Stimulated activated CD8-positive, alpha-beta memory T cell treated with anti-CD3 and anti-CD28 coated beads, Interleukin-2, amount 100 ng/mL, for 1 hour (primary cell): ENCODE measurements around the gene TCAF1.
"Not testable (repeated sequence)": the region's sequence is repeated elsewhere in the genome, so short reads cannot be mapped to it uniquely, and the experiment has no call there.

Experiments used
- DNase-seq, 2 donors: peaks; one replicate each; pipeline ENCODE4 v3.0.0-alpha.2; 2020; ENCODE audit warnings: low read depth in 2 of 2

The TCAF1 gene

GRCh38 chr7:143855443-143855842 is 46.5 kb downstream of the TCAF1 start:
- DNase-seq, result not testable (repeated sequence)

DNA sequence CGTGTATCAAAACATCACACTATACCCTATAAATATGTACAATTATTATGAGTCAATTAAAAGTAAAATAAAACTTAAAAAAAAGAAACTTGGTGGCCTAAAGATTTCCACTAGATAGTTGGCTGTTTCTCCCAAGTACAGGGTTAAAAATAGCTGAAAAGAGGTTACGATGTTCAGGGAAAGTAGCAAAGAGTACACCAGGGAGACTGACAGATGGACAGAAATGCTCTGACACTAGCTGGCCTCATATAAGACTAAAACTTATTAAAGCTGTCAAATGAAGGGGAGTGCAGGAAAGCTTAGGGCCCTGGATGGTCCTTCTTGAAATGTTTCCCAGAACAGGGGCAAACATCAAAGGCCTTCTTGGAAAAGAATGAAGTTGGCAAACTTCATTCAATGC is 51.3 kb downstream of the TCAF1 start:
- DNase-seq, result no peak

GRCh38 chr7:143849785-143850479 is 52.0 kb downstream of the TCAF1 start:
- DNase-seq, result no peak

GRCh38 chr7:143848192-143848591 is 53.8 kb downstream of the TCAF1 start:
- no peak for DNase-seq

DNA sequence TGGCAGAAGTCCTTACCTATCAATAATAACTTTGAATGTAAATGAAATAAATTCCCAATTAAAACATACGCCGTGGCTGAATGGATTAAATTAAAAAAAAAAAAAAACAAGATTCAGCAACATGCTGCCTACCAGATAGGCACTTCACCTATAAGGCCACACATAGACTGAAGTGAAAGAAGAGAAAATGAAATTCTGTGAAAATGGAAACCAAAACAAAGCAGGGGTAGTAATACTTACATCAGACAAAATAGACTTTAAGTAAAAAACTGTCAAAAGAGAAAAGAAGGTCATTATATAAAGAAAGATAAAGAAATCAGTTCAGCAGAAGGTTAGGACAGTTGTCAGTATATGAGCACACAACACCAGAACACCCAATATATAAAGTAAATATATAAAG is 55.3 kb downstream of the TCAF1 start:
- DNase-seq, result no peak

- not testable (repeated sequence) for DNase-seq
Measured at GRCh38 chr7:143841696-143842095, 60.3 kb downstream of the TCAF1 start.

DNA sequence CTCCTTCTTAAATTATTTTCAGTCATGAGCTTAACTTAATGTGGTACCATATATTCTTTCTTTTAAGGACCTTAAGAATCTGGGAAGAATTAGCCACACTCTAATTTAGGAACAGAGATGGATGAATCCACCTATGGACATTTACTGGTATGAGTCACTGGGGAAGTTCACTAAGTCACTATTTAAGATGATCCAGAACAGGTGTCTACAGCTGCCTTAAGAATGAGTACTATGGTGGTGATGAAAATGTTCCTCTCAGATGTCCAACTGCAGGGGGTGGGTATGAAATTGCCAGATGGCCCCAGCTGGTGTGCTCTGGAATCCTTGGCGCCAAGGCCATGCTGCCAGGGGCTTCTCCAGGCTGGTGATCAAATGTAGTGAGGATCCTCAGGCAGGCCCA is 61.9 kb downstream of the TCAF1 start:
- not testable (repeated sequence) for DNase-seq

GRCh38 chr7:143837223-143837622 is 64.8 kb downstream of the TCAF1 start:
- peak; percentile 90 to 98 for DNase-seq

DNA sequence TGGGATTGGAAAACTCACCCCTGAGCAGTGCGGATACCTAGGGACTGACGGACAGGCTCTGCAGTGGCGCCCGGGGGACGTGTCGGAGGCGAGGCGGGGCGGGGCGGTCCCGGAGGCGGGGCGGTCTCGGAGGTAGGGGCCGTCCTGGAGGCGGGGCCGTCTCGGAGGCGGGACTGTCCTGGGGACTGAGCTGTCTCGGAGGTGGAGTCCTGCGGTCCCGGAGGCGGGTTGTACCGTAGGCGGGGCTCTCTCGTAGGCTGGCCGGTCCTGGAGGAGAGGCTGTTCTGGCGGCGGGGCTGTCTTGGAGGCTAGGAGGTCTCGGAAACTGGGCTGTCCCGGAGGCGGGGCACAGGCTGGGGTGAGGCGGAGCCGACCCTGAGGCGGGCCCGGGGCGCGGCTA is 65.4 kb downstream of the TCAF1 start:
- DNase-seq, result peak; percentile 83 to 91

GRCh38 chr7:143836088-143836487 is 65.9 kb downstream of the TCAF1 start:
- not testable (repeated sequence) for DNase-seq

DNA sequence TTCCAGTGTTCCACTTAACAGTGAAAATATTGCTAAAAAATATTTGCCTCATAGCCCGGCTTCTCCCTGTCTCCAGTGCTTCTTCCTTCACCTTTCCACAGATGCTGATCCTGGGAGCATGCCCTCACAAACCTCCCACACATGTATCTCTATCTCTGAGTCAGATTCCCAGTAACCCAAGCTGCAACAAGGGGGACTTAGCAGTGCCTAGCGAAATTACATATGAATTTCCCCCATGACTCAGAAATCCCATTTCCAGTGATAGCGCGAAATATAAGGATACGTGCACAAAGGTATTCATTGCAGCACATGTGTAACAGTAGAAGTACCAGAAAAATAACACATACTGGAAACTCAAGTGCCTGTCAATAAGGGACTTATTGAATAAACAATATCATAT is 75.4 kb downstream of the TCAF1 start:
- not testable (repeated sequence) for DNase-seq

GRCh38 chr7:143824295-143825135 is 77.5 kb downstream of the TCAF1 start:
- DNase-seq, result not testable (repeated sequence)

DNA sequence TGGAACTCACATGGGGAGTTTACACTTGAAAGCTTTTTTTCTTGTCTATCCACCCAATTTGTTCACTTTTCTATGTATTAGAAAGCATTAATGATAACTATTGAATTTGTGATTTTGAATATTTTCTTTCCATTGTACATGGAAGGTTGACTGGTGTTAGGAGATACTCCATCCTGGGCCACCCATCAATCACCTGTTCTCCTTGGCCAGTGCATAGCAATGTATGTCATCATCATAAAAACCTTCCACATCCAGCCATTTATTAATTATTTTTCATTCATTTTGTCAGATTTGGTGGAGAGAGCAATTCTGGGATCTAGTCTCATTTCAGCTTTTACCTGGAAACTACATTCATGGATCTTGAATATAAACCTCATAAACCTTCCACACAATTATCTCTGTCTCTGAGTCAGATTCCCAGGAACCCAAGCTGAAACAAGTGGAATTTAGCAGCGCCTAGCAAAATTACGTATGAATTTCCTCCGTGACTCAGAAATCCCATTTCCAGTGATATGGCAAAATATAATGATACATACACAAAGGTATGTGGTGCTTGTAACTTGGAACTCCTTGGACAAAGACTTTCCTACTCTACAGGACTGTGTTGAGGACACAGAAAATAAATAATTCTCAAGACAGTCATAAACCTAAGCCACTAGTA is 78.2 kb downstream of the TCAF1 start:
- not testable (repeated sequence) for DNase-seq

DNA sequence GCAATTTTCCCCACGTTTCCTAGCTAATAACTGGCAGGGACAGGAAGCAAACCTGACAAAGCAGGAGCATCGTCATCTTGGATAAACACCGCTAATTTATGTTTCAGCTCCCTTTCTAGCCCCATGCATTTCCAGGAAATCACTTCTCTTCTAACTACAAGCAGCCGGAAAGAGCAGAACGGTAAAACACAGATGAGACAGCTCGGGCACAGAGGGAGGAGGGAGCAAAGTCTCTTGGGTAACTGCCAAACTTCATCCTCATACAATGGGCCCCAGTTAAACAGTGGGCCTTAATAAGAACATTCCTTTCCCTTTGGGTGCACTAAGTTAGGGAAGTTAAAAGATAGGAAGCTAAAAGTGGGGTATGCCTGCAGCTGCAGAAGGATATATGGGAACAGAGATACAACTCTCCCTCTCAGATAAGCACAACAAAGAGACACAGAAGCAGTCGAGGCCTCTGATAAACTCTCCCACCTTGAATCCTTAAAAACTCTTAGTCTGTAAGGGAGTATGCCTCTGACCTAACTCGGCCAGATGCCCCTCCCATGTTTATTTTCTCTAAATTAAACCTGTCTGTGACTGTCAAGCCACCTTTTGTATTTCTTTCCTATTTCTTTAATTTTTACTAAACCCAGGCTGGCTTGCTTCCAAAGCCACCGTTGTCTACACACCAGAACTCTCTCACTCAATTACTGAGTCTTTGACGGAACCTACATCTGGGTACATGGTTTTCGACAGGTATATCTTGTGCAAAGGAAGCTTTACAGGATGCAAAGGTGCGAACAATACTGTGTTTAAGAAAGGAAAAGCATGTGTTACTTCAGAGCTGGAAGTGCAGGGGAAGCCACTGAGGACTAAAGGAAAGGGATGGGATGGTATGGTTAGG is 80.3 kb downstream of the TCAF1 start:
- not testable (repeated sequence) for DNase-seq

DNA sequence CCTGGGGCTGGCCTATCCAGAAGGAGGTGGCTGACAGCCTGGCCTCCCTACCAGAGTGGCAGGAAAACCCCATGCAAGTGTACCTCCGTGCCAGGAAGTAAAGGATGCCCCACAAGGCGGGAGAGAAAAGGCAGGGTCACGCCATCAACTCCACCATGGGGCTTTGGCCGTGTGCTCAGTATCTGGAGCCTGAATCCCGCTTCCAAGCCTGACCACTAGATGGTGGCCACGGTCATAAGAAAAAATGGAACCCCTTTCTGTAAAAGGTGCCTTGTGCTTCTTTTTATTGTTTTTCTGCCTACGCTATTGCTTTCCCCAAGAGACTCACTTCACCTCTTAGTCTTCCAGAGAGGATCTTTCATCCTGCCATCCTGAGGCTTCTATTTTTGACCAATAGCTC is 84.1 kb downstream of the TCAF1 start:
- not testable (repeated sequence) for DNase-seq

GRCh38 chr7:143816471-143817133 is 85.4 kb downstream of the TCAF1 start:
- not testable (repeated sequence) for DNase-seq

GRCh38 chr7:143810639-143811038 is 91.3 kb downstream of the TCAF1 start:
- DNase-seq, result not testable (repeated sequence)

- DNase-seq, result not testable (repeated sequence)
Measured at GRCh38 chr7:143806664-143807071, 95.3 kb downstream of the TCAF1 start.
